ENCODE measurements around the gene UTP20. TPM values are rescaled to one million over a fixed set of nuclear protein-coding genes. Genes with fewer than 3 reads are reported as not detected.

Gene UTP20
- total RNA-seq, 6 experiments from 2014 or later, result 4.6 to 8.5 (median 6.5) TPM

DNA sequence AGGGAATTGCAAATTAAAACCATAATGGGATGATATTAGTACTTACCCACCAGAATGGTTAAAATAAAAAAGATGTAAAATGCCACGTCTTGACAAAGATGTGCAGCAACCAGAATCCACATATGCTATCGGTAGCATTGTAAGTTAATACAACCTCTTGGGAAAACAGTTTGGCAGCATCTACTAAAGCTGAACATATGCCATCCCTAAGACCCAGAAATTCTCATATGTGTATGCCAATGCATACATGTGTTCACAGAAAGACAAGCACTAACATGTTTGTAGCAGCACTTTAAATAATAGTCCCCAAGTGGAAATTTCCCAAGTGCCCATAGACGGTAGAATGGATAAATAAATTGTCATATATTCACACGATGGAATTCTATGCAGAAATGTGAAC is 41.6 kb upstream of the UTP20 start:
- ATAC-seq (no peak), DNase-seq (no peak)
- intact Hi-C loops (cut with DNase I), result no loop called here
- no peaks in the 10 kb centered on the region for H3K36me3 ChIP-seq
- H3K9me3 ChIP-seq, result no peaks in the 10 kb centered on the region
- no peaks in the 10 kb centered on the region for H3K4me1 ChIP-seq
- no peaks in the 10 kb centered on the region for H3K27me3 ChIP-seq
- TF ChIP-seq CTCF (IDR thresholded peaks at IDR 0.05) (no peak), POLR2A (IDR thresholded peaks at IDR 0.05) (no peak)
- no peak overlapping the region for H3K27ac ChIP-seq
- WGBS (ENCODE audit: insufficient coverage, low coverage, low lambda C conversion rate, missing lambda C conversion rate), result 57% methylated on average over 4 of the region's 4 CpGs
- H3K4me3 ChIP-seq, result no peak overlapping the region

- 17% methylated on average over 1 of the region's 6 CpGs for WGBS (ENCODE audit: insufficient coverage, low coverage, low lambda C conversion rate, missing lambda C conversion rate)
- TF ChIP-seq POLR2A (IDR thresholded peaks at IDR 0.05) (no peak), CTCF (IDR thresholded peaks at IDR 0.05) (no peak)
- Histone ChIP-seq H3K36me3 (no peaks in the 10 kb centered on the region), H3K4me3 (no peak overlapping the region), H3K9me3 (no peaks in the 10 kb centered on the region), H3K4me1 (no peaks in the 10 kb centered on the region), H3K27ac (no peak overlapping the region), H3K27me3 (no peaks in the 10 kb centered on the region)
- DNase-seq, result no peak
- intact Hi-C loops (cut with DNase I), result no loop called here
- peak in 1 of 4 donors; percentile 17 for ATAC-seq
These were observed 41.0 kb upstream of the UTP20 start for GRCh38 chr12:101238800-101239329.

DNA sequence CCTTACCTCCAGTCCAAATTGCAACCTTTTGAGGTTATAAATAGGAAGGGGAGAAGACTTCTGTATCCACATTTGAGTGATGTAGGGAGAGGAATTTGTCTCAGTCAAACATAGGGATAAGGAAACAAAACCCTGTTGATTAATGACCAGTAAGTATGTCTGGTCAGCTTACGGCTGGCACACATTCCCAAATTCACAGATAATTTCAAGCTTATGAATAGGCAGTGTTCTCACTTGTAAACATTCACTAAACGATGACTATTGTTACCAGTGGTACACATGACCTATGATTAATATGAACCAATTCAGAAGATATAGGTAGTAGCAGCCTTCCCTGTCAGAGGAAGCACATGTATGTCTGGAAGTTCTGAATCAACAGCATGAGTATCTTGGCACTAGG is 36.8 kb upstream of the UTP20 start:
- DNase-seq, result no peak
- TF ChIP-seq CTCF (IDR thresholded peaks at IDR 0.05) (no peak), POLR2A (IDR thresholded peaks at IDR 0.05) (no peak)
- Histone ChIP-seq H3K36me3 (no peaks in the 10 kb centered on the region), H3K4me3 (no peak overlapping the region), H3K27me3 (no peaks in the 10 kb centered on the region), H3K27ac (no peak overlapping the region), H3K4me1 (no peaks in the 10 kb centered on the region), H3K9me3 (no peaks in the 10 kb centered on the region)
- intact Hi-C loops (cut with DNase I), result no loop called here
- WGBS (ENCODE audit: insufficient coverage, low coverage, low lambda C conversion rate, missing lambda C conversion rate), result 54% methylated on average over 2 of the region's 2 CpGs
- ATAC-seq, result no peak

DNA sequence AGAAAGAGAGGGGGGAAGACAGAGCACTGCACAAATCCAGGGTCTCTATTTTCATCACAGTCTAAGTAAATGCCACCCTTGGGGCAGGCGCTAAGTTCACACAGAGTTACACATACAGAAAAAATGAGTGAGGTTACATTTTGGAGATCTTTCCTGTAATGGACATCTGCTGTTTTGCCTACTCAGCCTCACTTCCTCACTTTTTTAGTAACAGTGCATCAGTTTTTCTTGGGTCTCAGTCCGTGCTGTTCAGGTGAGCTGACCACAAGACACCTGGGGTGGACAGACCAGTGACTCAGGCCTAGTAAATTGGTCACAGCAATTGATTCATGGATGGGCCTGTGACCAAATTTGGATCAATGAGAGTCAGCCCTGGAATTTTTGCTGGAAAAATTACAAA is 36.3 kb upstream of the UTP20 start:
- no peaks in the 10 kb centered on the region for H3K27me3 ChIP-seq
- no peaks in the 10 kb centered on the region for H3K9me3 ChIP-seq
- no peak overlapping the region for H3K4me3 ChIP-seq
- ATAC-seq (no peak), DNase-seq (no peak)
- 88% methylated on average over 2 of the region's 2 CpGs for WGBS (ENCODE audit: insufficient coverage, low coverage, low lambda C conversion rate, missing lambda C conversion rate)
- no peak overlapping the region for H3K27ac ChIP-seq
- H3K4me1 ChIP-seq, result no peaks in the 10 kb centered on the region
- TF ChIP-seq CTCF (IDR thresholded peaks at IDR 0.05), result no peak
- no peak for TF ChIP-seq POLR2A (IDR thresholded peaks at IDR 0.05)
- intact Hi-C loops (cut with DNase I), result no loop called here
- no peaks in the 10 kb centered on the region for H3K36me3 ChIP-seq

GRCh38 chr12:101256266-101256665 is 23.6 kb upstream of the UTP20 start:
- intact Hi-C loops (cut with DNase I), result no loop called here
- Histone ChIP-seq H3K4me1 (no peaks in the 10 kb centered on the region), H3K36me3 (no peaks in the 10 kb centered on the region), H3K9me3 (no peaks in the 10 kb centered on the region), H3K4me3 (no peak overlapping the region), H3K27me3 (no peaks in the 10 kb centered on the region), H3K27ac (no peak overlapping the region)
- 50% methylated on average over 4 of the region's 4 CpGs for WGBS (ENCODE audit: insufficient coverage, low coverage, low lambda C conversion rate, missing lambda C conversion rate)
- DNase-seq (no peak), ATAC-seq (no peak)
- TF ChIP-seq CTCF (IDR thresholded peaks at IDR 0.05) (no peak), POLR2A (IDR thresholded peaks at IDR 0.05) (no peak)
